ENCODE data around the gene MYO1C.
A peak's percentile ranks its signal among the peaks of the same experiment; 100 is the strongest.
"Not testable (repeated sequence)": the region's sequence is repeated elsewhere in the genome, so short reads cannot be mapped to it uniquely, and the experiment has no call there.

MYO1C gene

GRCh38 chr17:1509290-1509881 is 16.9 kb upstream of the MYO1C start:
- DNase-seq (ENCODE audit: low read depth) = no peak

DNA sequence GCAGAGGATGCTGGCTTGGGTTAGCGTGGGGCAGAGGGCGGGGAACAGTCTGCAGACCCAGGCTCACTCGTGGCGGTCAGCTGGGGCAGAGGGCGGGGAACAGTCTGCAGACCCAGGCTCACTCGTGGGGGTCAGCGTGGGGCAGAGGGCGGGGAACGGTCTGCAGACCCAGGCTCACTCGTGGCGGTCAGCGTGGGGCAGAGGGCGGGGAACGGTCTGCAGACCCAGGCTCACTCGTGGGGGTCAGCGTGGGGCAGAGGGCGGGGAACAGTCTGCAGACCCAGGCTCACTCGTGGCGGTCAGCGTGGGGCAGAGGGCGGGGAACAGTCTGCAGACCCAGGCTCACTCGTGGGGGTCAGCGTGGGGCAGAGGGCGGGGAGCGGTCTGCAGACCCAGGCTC is 16.2 kb upstream of the MYO1C start:
- not testable (repeated sequence) for DNase-seq (ENCODE audit: low read depth)

DNA sequence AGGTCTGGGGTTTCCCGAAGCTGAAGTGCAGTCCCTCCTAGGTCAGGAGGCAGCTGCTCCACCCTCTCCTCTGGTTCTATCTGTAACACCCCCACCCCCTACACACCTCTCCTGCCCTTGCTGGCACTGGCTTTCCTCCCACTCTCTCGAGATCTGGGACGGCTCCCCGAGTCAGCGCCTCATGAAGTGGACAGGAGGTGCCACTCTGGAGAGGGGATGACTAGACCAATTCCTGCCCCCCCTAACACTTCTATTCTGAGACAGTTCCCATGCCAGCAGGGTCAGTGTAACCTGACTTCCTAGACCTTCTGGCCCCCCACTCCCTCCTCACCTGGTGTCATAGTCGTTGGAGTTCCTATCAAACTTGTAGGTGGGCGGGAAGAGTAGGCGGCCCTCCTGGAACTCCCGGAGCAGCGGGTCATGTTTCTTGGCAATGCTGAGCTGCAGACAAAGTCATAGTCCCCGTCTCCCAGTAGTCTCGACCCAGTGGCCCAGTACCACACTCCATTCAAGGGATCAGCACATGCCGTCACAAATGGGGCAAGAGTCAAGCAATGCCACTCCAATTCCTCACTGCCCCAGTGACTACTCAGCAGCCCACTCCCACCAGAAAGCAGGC is 14.3 kb upstream of the MYO1C start:
- DNase-seq (ENCODE audit: low read depth) = no peak

DNA sequence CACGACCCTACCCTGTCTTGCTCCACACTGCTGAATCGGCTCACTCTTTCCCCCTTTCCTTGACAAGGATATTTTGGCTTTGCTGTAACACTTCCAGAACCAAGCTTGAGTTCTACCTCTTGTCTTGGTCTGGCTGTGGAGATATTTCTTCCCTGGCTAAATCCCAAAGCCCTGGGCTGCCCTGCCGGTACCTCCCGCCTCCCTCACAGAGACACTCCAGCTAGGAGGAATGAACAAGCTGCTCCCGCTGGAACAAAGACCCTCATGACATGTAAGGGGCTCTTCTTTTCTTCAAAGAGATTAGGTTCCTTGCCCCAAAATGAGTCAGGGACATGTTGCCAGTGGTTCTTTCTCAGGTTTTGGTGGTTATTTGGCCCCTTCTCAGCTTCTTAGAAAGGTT is 13.1 kb upstream of the MYO1C start:
- no peak for DNase-seq (ENCODE audit: low read depth)

- no peak for DNase-seq (ENCODE audit: low read depth)
These were observed 12.4 kb upstream of the MYO1C start for GRCh38 chr17:1504866-1505265.

DNA sequence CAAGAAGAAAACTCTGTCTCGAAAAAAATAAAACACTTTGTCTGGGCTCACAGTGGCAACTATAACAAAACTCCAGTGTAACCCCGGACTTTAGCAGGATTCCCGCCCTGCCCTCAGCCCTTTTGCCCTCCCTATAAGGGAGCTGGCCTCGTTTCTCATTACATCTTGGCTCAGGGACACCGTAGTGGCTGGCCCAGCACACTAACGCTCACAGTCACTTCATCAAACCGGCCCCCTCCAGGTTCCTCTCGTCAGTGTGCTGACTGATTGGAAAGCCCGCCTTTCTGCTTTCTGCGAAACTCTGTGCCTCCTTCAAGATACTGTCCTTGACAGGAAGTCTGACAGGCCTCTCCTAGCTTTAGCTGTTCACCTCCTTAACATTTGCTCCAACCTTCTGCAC is 11.2 kb upstream of the MYO1C start:
- no peak for DNase-seq (ENCODE audit: low read depth)

- no peak for DNase-seq (ENCODE audit: low read depth)
These were observed 6.4 kb upstream of the MYO1C start for GRCh38 chr17:1498869-1499268.

DNA sequence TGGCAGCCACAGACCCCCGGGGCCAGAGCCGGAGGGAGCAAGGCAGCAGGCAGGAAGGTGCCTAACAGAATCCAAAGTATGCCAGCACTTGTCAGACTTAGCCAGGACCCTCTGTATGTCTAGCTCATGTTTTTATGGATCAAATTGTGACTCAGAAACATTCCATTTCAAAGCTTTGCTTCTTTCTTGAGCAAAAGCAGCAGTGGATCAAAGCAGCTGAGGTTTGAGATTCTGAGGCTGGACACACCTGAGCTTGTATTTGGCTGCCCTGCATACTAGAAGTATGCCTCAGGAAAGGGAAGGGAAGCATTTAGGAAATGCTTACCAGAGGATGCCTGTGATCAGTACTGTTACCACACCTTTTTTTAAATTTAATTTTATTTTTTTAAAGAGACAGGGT is 5.7 kb upstream of the MYO1C start:
- no peak for DNase-seq (ENCODE audit: low read depth)

DNA sequence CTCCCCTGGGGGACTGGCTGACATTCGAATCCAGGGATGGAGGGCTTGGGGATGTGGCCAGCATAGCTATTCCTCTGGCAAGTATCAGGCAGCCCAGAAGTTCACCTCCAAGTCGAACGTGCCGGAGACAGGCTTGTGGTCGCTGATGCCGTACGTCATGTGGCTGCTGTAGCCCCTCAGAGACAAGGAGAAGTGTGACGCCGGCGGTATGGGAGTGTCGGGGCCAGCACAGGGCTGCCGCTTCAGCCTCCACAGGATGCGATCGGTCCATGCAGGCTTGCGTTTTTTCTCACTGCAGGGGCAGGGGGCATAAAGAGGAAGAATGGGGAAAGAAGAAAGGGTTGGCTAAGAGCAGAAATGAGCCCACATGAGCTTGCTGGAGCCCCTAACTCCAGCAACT is 5.3 kb upstream of the MYO1C start:
- no peak for DNase-seq (ENCODE audit: low read depth)

- no peak for DNase-seq (ENCODE audit: low read depth)
These were observed 4.4 kb upstream of the MYO1C start for GRCh38 chr17:1496869-1497268.

DNA sequence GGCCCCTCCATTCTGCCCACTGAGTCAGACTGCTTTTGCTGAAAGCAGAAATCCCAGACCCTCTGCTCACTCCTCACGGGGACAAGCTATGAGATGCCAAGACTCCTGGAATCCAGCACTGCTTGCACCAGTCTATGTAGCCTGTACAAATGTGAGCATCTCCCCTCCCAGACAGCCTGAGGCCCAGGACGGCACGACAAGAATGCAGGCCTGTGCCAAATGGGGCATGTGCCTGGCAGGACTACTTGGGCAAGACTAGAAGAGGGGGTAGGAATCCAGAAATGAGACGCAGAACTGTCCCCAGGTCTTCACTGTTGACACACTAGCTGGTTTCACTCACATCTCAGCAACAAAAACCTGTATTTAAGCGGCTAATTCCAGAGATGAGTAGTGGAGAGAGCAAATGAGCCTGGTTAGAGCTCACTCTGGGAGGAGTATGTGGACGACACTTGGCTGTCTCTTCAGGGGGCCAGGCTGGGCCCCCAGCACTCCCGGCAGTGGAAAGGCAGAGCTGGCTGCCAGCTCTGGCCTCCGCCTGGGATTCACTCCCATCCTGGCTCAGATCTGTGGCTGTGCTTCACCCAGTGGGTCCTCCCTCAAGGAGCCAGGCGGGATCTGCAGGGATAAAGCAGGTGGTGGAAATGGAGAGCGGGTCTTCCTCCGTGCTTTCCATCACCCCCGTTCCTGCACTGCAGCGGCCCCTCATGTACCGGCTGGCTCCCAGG is 2.9 kb upstream of the MYO1C start:
- no peak for DNase-seq (ENCODE audit: low read depth)

DNA sequence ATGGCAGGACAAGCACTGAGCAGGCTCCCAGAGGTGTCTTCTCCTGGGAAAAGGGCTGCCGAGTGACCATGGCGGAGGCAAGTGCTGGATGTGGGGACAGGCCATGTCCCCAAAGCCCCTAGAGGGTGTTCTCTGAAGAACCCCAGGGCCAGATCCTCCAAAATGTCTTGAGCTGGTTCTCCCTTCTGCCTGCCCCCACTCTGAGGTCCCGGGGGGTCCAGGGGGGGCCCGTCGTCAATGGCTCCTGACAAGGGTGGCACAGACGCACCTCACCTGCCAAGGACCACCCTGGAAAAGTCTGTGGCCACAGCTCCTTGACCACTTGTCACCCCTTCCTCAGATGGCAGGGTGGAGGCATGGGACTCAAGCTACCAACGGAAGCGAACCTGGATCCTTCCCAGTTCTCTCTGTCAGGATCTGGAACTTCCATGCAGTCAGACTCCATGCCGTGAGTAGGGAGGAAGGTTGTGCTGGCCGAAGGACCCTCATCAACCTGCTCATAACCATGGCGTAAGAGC is 2.3 kb upstream of the MYO1C start:
- no peak for DNase-seq (ENCODE audit: low read depth)

DNA sequence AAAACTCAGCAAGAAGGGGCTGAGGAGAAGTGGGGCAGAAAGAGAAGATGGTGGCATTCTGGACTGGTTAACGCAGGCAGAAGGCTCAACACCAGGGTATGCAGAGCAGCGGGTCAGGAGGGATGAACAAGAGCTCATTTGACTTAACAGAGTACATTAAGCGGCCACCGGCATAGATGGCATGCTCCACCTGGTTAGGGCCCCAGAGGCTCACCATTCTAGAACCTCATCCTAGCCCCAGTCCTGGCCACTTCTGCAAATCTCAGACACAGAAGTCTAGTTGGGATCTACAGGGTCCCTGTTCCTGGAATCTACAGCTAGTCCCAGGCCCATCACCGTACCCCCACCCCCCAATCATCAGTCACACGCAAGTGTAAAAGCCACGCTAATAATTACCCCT is 1.7 kb upstream of the MYO1C start:
- DNase-seq (ENCODE audit: low read depth) = no peak

GRCh38 chr17:1493291-1493980 is 950 bp upstream of the MYO1C start:
- DNase-seq (ENCODE audit: low read depth) = no peak

DNA sequence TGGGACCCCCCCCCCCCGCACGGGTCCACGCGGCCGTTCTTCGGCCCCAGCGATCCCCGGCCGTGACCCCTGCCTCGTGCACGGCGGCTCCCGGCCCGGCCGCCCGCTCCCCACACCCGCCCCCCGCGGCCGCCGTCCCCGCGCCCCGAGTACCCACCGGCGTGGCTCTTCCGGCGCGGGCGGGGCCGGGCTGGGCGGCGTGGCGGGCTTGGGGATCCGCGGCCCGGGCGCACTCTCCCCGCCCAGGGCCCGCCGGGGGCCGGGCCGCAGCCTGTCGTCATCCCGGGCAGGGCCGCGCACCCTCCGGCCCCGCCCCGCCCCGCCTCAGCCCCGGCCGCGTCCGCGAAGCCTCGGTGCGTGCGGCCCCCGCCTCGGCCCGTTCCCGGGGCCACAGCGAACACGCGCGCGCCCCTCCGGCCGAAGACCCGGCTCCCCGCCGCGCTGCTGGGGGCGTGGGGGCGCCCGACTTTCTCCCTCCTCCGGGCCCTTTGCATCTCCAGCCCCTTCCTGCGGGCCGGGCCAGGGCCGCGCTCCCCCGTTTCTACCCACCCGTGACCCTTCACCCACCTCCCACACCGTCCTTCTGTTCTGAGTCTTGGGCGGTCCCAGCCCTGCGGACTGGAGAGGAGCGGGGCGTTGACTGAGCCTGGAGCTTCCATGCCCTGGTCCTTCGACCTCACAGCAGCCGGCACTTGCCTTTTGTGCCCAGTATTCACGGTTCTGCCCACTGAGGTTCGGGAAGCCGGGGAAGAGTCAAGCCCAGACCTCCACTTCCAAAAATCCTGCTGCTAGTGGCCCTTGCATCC is 840 bp downstream of the MYO1C start:
- DNase-seq (ENCODE audit: low read depth) = no peak

DNA sequence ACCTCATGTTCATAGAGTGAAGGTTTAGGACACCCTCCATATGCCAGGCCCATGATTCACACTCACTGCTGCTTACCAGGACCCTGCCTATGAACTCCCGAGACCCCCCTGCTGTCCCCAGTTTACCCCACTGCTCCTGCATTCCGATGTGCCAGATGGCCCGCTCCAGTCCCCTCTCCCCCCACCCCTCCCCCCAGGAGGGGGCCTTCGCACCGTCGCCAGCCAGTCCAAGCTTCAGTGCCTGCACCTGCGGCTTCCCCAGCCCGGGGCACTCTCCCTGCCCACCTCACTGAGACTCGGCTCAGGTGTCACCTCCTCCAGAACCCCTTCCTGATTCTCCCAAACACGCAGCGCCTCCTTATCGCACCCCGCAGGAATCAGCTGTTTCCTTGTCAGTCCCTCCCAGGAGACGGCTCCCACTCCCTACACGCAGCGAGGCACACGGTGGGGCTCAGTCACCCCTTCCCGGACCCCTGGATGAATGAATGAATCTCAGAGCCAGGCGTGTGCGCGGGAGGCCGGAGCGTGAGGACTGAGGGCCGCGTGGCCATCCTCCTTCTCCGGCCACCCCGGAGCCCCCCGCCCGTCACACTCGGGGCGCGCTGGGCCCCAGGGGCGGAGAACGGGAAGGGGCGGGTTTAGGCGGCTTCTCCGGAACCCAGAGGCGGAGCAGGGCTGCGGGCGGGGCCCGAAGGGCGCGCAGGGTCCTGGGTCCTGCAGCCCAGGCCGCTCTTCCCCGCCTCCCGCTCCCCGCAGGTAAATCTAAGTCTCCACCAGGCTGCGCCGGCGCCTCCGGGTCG is 1.6 kb downstream of the MYO1C start:
- DNase-seq (ENCODE audit: low read depth) = peak; percentile 54

DNA sequence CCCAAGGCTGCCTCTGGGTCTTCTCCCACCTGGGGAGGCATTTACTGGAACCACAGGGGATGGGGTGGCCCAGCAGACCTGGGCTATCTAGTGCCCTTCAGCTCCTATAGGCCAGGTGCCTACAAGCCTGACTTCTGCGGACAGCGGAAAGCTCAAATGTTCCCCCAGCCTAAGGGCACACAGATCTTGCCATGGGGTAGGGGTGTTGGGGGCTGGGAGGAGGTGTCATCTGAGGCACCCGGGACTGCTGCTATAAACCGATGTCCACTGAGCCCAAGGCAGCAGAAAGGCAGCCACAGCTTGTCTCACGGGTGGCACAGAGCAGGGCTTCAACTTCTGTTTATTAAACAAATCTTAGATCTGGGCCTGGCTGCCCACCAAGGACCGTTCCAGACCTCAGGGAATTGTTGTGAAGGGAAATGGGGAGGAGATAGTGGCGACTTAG is 3.6 kb downstream of the MYO1C start:
- DNase-seq (ENCODE audit: low read depth) = no peak

DNA sequence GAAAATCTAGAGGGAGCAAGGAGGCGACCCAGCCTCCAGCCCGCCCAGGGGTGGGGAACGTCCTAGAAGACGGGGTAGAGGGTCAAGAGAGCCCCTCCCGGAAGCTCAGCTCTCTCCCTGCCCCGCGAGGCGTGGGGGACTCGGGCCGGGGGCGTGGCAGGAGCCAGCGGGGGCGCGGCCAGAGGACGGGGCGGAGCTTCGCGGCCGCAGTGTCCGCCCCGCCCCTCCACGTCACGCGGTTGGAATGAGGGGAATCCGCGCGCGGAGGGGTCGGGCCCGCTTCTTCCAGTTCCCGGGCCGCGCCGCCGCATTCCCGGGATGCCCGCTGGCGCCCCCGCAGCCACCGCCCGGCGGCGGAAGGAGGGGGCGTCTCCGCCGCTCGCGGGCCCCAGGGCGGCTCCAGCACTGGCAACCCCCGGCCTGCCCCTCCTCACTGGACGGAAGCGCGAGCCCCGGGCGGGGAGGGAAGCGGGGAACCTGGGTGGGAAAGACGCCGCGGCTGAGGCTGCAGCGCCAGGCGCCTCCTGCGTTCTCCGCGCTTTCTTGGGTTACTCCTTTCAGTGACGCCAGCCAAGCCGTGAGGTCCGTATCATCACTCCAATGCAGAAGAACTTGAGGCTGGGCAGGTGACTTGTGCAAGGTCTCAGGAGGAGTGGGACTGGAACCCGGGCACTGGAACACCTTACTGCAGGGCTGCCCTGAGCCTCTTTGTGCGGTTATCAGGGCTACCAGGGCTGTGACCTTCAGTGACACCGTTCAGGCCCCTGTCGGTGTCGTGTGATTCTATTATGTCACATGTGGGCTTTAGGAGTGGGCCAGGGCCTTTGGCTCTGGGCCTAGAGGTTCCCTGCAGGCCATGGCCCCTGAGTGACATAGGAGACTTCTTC is 4.3 kb downstream of the MYO1C start:
- DNase-seq (ENCODE audit: low read depth) = peak; percentile 69

DNA sequence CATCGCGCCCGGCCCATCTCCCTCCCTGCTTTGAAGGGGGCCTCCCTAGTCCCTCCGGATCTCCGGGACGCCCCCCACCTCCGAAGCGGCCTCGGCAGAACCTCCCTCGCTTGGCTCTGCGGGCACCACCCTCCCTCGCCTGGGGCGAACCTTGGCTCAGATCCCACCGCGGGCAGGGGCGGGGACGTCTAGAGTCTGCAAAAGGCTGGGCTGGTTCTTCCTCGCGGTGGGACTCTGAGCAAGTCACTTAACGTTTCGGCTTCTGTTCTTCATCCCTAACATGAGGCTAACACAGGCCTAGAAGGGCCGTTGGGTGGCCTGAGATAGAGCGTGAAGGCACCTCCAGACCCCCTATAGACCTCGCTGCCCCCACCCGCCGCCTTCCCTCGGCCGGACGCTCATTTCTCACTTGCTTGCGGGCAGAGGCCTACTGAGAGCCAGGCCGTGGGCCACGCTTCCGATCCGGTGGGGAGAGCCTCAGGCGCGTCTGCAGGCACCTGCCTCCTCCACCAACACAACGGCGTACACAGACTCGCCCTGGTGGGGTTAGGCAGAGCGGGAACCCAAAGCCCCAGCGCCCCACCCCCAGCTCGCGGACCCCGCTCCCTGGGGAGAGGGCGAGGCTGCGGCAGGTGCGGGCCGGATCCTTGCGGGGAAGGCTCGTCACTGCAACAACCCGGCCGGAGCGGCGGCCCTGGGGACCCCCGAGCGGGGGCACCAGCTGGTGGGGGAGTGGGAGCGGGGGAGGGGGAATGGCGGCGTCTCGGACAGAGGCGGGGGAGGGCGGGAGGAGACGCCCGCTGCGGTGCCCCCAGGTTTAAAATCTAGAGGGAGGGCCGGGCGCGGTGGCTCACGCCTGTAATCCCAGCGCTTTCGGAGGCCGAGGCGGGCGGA is 5.4 kb downstream of the MYO1C start:
- peak; percentile 72 for DNase-seq (ENCODE audit: low read depth)

Data from activated T-cell treated with anti-CD3 and anti-CD28 coated beads for 1 hour (primary cell).